ENCODE measurements around the gene POLR2C. TPM values are rescaled to one million over a fixed set of nuclear protein-coding genes. Genes with fewer than 3 reads are reported as not detected.

POLR2C gene
- total RNA-seq, 2 donors from 2014 or later = 34.9 to 77.3 TPM

GRCh38 chr16:57446531-57447185 lies 15.8 kb upstream of the POLR2C start:
- Histone ChIP-seq H3K4me3 (peak overlapping the region; percentile 69 to 90), H3K4me1 (peaks cover 24% of the 10 kb centered on the region), H3K9me3 (no peaks in the 10 kb centered on the region), H3K27me3 (no peaks in the 10 kb centered on the region), H3K36me3 (replicated peaks in 1 of 2; ENCODE audit: insufficient read depth in 1 of 2, low read depth in 2 of 2) (peaks cover 0 to 1% of the 10 kb centered on the region in 2 donors), H3K27ac (peak overlapping the region; percentile 77 to 95 (median 91))
- intact Hi-C loops (cut with DNase I) = no loop called here
- peak; percentile 31 for ATAC-seq
- peak; percentile 40 to 48 (median 45) for DNase-seq
- TF ChIP-seq CTCF (IDR thresholded peaks at IDR 0.05) (no peak), POLR2A (IDR thresholded peaks at IDR 0.05) (no peak)
- WGBS, 2 donors = 0 to 3% methylated on average over 11 to 28 of the region's 28 CpGs

DNA sequence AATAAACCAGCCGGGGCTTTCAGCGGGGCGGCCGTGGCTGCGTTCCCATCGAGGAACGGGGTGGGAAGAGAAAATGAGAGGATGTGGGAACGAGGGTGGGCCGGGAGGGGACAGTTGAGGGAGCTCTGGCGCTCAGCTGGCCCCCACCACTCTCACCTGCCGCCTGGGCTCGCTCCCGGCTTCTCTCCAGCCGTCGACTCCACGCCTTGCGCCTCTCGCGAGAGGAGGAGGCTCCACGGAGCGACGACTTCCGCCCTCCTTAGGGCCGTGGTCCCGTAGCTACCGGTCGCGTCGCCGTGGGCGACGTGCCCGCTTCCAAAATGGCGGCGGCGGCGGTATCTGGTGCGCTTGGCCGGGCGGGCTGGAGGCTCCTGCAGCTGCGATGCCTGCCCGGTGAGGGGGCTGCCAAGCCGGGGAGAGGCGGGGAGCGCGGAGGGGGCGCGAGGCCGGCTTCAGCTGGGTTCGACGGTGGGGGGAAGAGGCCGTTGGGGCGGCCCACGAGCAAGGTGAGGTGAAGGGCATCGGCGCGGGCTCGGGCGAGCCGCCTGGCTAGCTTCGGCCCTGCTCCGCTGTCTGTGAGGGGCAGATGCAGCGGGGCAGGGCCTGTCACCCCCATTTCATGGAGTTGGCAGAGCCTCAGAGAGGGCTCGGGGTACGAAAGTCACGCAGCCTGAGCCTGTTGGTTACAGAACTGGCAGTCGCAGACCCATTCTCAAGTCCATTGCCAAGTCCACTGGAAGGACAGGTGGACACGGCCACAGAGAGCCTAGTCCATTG lies 15.1 kb upstream of the POLR2C start, which contains the start of the genes CIAPIN1 and COQ9:
CIAPIN1 (minus strand) TSS at position 200 of the 777 bp plus-strand sequence. CDS start 6,457 bp downstream, outside the sequence.
COQ9 (plus strand) TSS at position 294 of the 777 bp plus-strand sequence; CDS start at position 321, 27 bp downstream.
- no peak for TF ChIP-seq CTCF (IDR thresholded peaks at IDR 0.05)
- TF ChIP-seq POLR2A (IDR thresholded peaks at IDR 0.05) = peak; percentile 87 to 94 (median 93)
- Histone ChIP-seq H3K27me3 (no peaks in the 10 kb centered on the region), H3K36me3 (replicated peaks in 1 of 2; ENCODE audit: insufficient read depth in 1 of 2, low read depth in 2 of 2) (peaks cover 0 to 8% of the 10 kb centered on the region in 2 donors), H3K27ac (peak within 1 kb of the TSS; percentile 77 to 95 (median 91)), H3K4me1 (peaks cover 24% of the 10 kb centered on the region), H3K9me3 (no peaks in the 10 kb centered on the region), H3K4me3 (peak within 1 kb of the TSS; percentile 69 to 93)
- DNase-seq (peak; percentile 95 to 97 (median 96)), ATAC-seq (peak; percentile 98)
- WGBS, 2 donors = 0% methylated on average over 8 to 43 of the region's 68 CpGs
- intact Hi-C loops (cut with DNase I) = no loop called here

- Histone ChIP-seq H3K27me3 (no peaks in the 10 kb centered on the region), H3K4me1 (peaks cover 14% of the 10 kb centered on the region), H3K36me3 (replicated peaks in 1 of 2; ENCODE audit: insufficient read depth in 1 of 2, low read depth in 2 of 2) (peaks cover 0 to 35% of the 10 kb centered on the region in 2 donors), H3K4me3 (no peak overlapping the region), H3K9me3 (no peaks in the 10 kb centered on the region), H3K27ac (no peak overlapping the region)
- TF ChIP-seq CTCF (IDR thresholded peaks at IDR 0.05) (no peak), POLR2A (IDR thresholded peaks at IDR 0.05) (no peak)
- DNase-seq (no peak), ATAC-seq (no peak)
- WGBS, 2 donors = 89 to 95% methylated on average over 10 of the region's 10 CpGs
- intact Hi-C loops (cut with DNase I) = no loop called here
Observed at GRCh38 chr16:57452021-57452420, 10.5 kb upstream of the POLR2C start.

GRCh38 chr16:57462978-57463362 lies 491 bp downstream of the POLR2C start:
- Histone ChIP-seq H3K36me3 (replicated peaks in 1 of 2; ENCODE audit: insufficient read depth in 1 of 2, low read depth in 2 of 2) (peaks cover 0 to 3% of the 10 kb centered on the region in 2 donors), H3K27ac (peak overlapping the region; percentile 55 to 81 (median 76)), H3K9me3 (no peaks in the 10 kb centered on the region), H3K27me3 (no peaks in the 10 kb centered on the region), H3K4me3 (peak overlapping the region; percentile 61 to 89), H3K4me1 (peaks cover 26% of the 10 kb centered on the region)
- DNase-seq = no peak
- TF ChIP-seq CTCF (IDR thresholded peaks at IDR 0.05) (no peak), POLR2A (IDR thresholded peaks at IDR 0.05) (no peak)
- intact Hi-C loops (cut with DNase I) = no loop called here
- no peak for ATAC-seq
- 0% methylated on average over 4 to 16 of the region's 16 CpGs for WGBS, 2 donors

Measured in body of pancreas (tissue), 4 donors.